Transverse colon (tissue), 4 donors: ENCODE data around the gene ENO2. TPM values are rescaled to one million over a fixed set of nuclear protein-coding genes. Genes with fewer than 3 reads are reported as not detected.
A peak's percentile ranks its signal among the peaks of the same experiment; 100 is the strongest.

ENCODE experiments used
- DNase-seq: peaks from one replicate; pipeline ENCODE4 v3.0.0-alpha.2; 2019
- H3K27ac ChIP-seq, 4 donors: fragments of 200-600 bp; sonication (generic); 2 replicates each; pipeline ENCODE4 v1.5.1; 2016 to 2018; ENCODE audit warnings: inconsistent platforms in 4 of 4
- H3K27me3 ChIP-seq: fragments of 200-600 bp; sonication (generic); 2 replicates; pipeline ENCODE4 v1.5.1; 2017; ENCODE audit warnings: inconsistent platforms
- H3K36me3 ChIP-seq, 4 donors: fragments of 200-600 bp; sonication (generic); 2 replicates each; pipeline ENCODE4 v1.5.1; 2017 to 2019; ENCODE audit warnings: inconsistent platforms in 4 of 4
- H3K4me1 ChIP-seq, 4 donors: fragments of 200-600 bp; sonication (generic); 2 replicates each; pipeline ENCODE4 v1.5.1; 2017 to 2020; ENCODE audit warnings: inconsistent platforms in 4 of 4
- H3K4me3 ChIP-seq, 4 donors: fragments of 200-600 bp; sonication (generic); 1 replicate in 1 of 4; 2 replicates in 3 of 4; pipeline versions ENCODE4 v1.5.1 to v1.6.1; 2017 to 2019; ENCODE audit warnings: inconsistent platforms in 4 of 4
- H3K9me3 ChIP-seq, 2 donors: fragments of 200-600 bp; sonication (generic); 2 replicates each; pipeline ENCODE4 v1.5.1; 2017 to 2019; ENCODE audit warnings: inconsistent platforms in 2 of 2
- EP300 ChIP-seq: sonication (generic); formaldehyde crosslinking; IDR thresholded peaks from one replicate; pipeline ENCODE4 v1.6.1; 2017; ENCODE audit warnings: antibody characterized with exemption, low read depth
- POLR2A ChIP-seq: fragments of 450-650 bp; IDR thresholded peaks from one replicate; pipeline ENCODE4 v1.6.1; 2016; ENCODE audit warnings: antibody characterized with exemption, mild to moderate bottlenecking, moderate library complexity
- POLR2AphosphoS5 ChIP-seq, 3 donors: sonication (generic); formaldehyde crosslinking; IDR thresholded peaks; one replicate each; pipeline ENCODE4 v1.6.1; 2016; ENCODE audit warnings: antibody characterized with exemption in 3 of 3
- WGBS, 2 donors: methylation state at CpG; one replicate each; pipeline ENCODE4 v1.1.5; 2018; ENCODE audit warnings: low coverage in 1 of 2; 5-methylcytosine and 5-hydroxymethylcytosine counted together
- in situ Hi-C, 4 donors: fragments of 200-750 bp; cut with MboI; loops; one replicate each; pipeline versions ENCODE4 v1.15.0 to v1.15.1; 2017; ENCODE audit warnings: low sequenced_read_pairs in 3 of 4, low pct_ligation_motif_present in 1 of 4, low pct_unique_long_range_greater_than_20kb in 1 of 4
- intact Hi-C: fragments of 100-400 bp; cut with DNase I; formaldehyde crosslinking; loops from one replicate; pipeline ENCODE4 v1.15.1; 2023; ENCODE audit warnings: low total_unique reads
- total RNA-seq, 4 donors: library from RNA; depleted of rRNA; stranded (reverse); fragments of >200 nt; gene quantifications; one replicate each; pipeline ENCODE4 v1.1.0, GENCODE V29; 2016
- TF ChIP-seq, protein P1 (sequence below), 5 experiments: fragments of 200-600 bp in 3 of 5; fragments of 450-650 bp in 2 of 5; sonication (generic) in 3 of 5; IDR thresholded peaks; 1 replicate in 2 of 5; 2 replicates in 3 of 5; pipeline ENCODE4 v1.5.1; 2016 to 2017; ENCODE audit warnings: antibody characterized with exemption in 5 of 5, inconsistent platforms in 3 of 5, mild to moderate bottlenecking in 2 of 5, moderate library complexity in 1 of 5

Gene ENO2
- total RNA-seq, 4 donors from 2014 or later = 7.2 to 14.1 (median 9.6) TPM

DNA sequence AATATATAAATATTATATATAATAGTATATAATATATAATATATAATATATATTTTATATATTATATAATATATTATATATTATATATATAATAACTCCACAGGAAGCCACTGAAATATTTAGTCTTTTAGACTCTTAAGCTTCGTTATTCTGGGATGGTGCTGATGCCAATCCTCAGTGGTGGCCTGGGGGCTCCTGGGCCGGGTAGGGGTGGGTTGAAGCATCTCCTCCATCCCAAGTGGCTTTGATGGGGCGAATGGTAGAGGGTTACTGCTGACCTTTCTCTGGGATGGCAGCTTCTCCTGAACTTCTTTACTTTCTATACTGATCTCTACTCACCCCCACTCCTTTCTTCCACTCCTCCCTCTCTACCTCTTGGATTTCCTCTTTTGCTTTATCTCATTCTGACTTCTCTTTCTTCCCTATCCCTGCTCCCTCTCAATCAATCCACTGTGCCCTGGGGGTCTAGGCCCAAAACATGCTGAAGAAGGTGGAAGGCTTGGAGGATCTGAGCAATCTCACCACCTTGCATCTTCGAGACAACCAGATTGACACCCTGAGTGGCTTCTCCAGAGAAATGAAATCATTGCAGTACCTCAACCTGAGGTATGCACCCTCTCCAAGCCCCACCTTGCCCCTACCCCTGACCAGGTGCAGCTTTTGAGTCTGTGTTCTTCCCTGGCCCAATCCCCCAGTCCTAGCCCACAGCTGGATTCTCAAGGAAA is 4.8 kb upstream of the ENO2 start:
- no peaks in the 10 kb centered on the region for H3K36me3 ChIP-seq
- H3K4me1 ChIP-seq = peaks cover 8 to 17% (median 13%) of the 10 kb centered on the region in 4 donors
- no peaks in the 10 kb centered on the region for H3K9me3 ChIP-seq
- no peak overlapping the region for H3K4me3 ChIP-seq
- TF ChIP-seq EP300 = no peak
- TF ChIP-seq POLR2AphosphoS5 (IDR thresholded peaks at IDR 0.05) = no peak
- TF ChIP-seq, protein P1, sequence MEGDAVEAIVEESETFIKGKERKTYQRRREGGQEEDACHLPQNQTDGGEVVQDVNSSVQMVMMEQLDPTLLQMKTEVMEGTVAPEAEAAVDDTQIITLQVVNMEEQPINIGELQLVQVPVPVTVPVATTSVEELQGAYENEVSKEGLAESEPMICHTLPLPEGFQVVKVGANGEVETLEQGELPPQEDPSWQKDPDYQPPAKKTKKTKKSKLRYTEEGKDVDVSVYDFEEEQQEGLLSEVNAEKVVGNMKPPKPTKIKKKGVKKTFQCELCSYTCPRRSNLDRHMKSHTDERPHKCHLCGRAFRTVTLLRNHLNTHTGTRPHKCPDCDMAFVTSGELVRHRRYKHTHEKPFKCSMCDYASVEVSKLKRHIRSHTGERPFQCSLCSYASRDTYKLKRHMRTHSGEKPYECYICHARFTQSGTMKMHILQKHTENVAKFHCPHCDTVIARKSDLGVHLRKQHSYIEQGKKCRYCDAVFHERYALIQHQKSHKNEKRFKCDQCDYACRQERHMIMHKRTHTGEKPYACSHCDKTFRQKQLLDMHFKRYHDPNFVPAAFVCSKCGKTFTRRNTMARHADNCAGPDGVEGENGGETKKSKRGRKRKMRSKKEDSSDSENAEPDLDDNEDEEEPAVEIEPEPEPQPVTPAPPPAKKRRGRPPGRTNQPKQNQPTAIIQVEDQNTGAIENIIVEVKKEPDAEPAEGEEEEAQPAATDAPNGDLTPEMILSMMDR (IDR thresholded peaks at IDR 0.05) = no peak
- TF ChIP-seq POLR2A = no peak
- intact Hi-C loops (no loop called here), in situ Hi-C loops (loop anchor here in 1 of 4 donors (25.0 kb wide), 1 partner anchor 203 kb away; the partner anchor contains the start of gene C1RL)
- H3K27ac ChIP-seq = no peak overlapping the region
- H3K27me3 ChIP-seq = peaks cover 18% of the 10 kb centered on the region
- 87 to 100% methylated on average over 3 to 4 of the region's 4 CpGs for WGBS, 2 donors
- DNase-seq = no peak

DNA sequence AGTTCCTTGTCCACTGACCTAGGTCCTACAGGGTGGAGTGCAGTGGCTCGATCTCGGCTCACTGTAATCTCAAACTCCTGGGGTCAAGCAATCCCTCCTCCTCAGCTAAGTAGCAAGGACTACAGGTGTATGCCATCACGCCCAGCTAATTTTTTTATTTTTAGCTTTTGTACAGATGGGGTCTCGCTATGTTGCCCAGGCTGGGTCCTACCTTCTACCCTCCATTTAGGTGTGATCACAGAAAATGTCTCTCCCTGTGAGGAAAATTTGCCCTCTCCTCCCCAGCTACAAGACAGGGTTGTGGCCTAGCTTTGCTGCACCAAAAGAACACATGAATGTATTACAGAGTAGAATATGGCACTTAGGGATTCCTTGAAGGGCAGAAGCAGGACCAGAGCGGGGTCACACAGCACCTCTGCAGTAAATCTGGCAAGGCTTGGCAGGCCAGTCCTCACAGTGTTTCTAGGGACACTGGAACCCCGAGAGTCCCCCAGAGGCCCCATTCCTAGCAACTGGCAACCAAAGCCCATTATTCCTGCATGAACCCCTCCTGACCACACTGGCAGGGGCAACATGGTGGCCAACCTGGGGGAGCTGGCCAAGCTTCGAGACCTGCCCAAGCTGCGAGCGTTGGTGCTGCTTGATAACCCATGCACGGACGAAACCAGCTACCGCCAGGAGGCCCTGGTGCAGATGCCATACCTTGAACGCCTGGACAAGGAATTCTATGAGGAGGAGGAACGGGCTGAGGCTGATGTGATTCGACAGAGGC is 2.0 kb upstream of the ENO2 start:
- Histone ChIP-seq H3K27me3 (peaks cover 18% of the 10 kb centered on the region), H3K27ac (no peak overlapping the region), H3K9me3 (no peaks in the 10 kb centered on the region), H3K4me1 (peaks cover 13 to 21% (median 17%) of the 10 kb centered on the region in 4 donors), H3K4me3 (no peak overlapping the region), H3K36me3 (no peaks in the 10 kb centered on the region)
- TF ChIP-seq POLR2AphosphoS5 (IDR thresholded peaks at IDR 0.05) = no peak
- intact Hi-C loops = no loop called here
- in situ Hi-C loops = loop anchor here in 1 of 4 donors (25.0 kb wide), 1 partner anchor 200 kb away; the partner anchor contains the start of gene C1RL
- WGBS, 2 donors = 80 to 87% methylated on average over 3 to 15 of the region's 15 CpGs
- DNase-seq = no peak

DNA sequence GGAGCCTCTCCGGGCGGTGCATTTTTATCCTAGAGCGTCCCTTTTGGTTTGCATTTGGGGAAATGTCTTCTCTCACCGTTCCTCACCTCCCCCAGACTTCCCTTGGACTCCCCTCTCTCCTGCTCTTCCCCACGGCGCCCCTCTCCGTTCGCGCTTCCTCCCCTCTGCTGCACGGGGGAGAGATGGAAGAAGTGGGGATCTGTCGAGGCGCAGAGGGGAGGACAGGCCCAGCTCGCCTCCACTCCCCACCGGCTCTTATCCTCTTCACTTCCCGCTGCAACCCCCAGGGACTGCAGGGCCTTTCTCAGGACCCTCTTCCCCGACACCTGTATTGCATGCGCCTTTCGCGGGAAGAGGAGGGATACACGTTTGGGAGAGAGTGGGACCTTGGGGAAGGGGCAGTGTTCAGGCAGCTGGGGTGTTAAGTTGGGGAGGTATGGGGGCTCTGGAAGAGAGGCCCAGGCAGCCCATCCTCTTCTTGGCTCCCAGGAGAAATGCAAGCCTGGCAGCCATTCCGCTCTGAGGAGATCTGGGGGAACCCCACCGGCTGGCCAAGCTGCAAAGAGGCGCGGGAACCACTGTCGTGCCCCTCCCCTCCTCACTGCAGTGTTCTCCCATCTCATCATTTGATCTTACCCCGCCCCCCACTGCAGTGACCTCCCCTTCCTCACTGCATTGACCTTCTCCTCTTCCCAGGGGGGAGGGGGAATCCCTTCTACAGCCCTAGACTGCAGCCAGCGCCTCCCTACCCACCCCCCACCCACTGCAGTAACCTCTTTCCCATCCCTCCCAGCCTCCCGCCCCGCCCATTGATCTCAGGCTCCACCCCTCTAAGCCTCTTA is 788 bp downstream of the ENO2 start:
- in situ Hi-C loops (loop anchor here in 1 of 4 donors (25.0 kb wide), 1 partner anchor 197 kb away; the partner anchor contains the start of gene C1RL), intact Hi-C loops (no loop called here)
- Histone ChIP-seq H3K36me3 (no peaks in the 10 kb centered on the region), H3K27me3 (peaks cover 18% of the 10 kb centered on the region), H3K27ac (peak overlapping the region; percentile 76 to 90 (median 86)), H3K9me3 (no peaks in the 10 kb centered on the region), H3K4me1 (peaks cover 13 to 21% (median 17%) of the 10 kb centered on the region in 4 donors), H3K4me3 (peak overlapping the region; percentile 60 to 76 (median 68))
- TF ChIP-seq POLR2AphosphoS5 (IDR thresholded peaks at IDR 0.05) = no peak
- TF ChIP-seq, protein P1 (IDR thresholded peaks at IDR 0.05) = peak in 1 of 5 experiments; percentile 6
- 0 to 16% methylated on average over 3 to 29 of the region's 29 CpGs for WGBS, 2 donors
- no peak for DNase-seq

DNA sequence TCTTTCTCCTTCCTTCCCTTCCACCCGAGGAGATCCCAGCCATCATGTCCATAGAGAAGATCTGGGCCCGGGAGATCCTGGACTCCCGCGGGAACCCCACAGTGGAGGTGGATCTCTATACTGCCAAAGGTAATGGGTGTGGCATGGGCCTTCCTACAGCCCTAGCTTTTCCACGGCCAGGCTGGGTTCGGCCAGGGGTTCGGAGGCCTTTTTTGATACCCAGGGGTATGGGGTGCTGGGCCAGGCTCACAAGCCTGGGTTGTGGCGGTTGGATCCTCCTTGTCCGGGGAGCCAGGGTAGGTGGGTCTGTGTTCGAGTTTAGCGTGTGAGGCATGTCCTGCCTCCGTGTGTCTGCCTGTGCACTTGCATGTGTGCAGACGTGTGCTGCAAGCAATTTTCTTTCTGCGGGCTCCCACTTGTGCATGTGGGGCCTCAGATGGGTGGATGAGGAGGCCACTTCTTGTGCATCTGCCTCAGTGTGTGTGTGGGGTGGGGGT is 1.5 kb downstream of the ENO2 start:
- WGBS, 2 donors = 71% methylated on average over 14 of the region's 14 CpGs; no CpG with 5 or more reads in 1 of the 2 donors

More for the DNA sequence above, 1.5 kb downstream of the ENO2 start:
- Histone ChIP-seq H3K9me3 (no peaks in the 10 kb centered on the region), H3K36me3 (no peaks in the 10 kb centered on the region), H3K4me3 (no peak overlapping the region), H3K27me3 (peaks cover 18% of the 10 kb centered on the region), H3K4me1 (peaks cover 13 to 21% (median 17%) of the 10 kb centered on the region in 4 donors), H3K27ac (peak overlapping the region in 1 of 4 donors; percentile 90)
- intact Hi-C loops (no loop called here), in situ Hi-C loops (loop anchor here in 1 of 4 donors (25.0 kb wide), 1 partner anchor 196 kb away; the partner anchor contains the start of gene C1RL)
- TF ChIP-seq EP300 = no peak
- TF ChIP-seq, protein P1 (IDR thresholded peaks at IDR 0.05) = no peak
- no peak for TF ChIP-seq POLR2A
- TF ChIP-seq POLR2AphosphoS5 (IDR thresholded peaks at IDR 0.05) = no peak
- DNase-seq = no peak
